GM18870 (cell line): ENCODE data around the gene CXCL17.

Experiments
- ATAC-seq: cut with Tn5 transposase; IDR thresholded peaks from one replicate; pipeline ENCODE4 v1.9.1; 2021; ENCODE audit warnings: moderate library complexity; ENCODE audit not compliant: unreplicated experiment

CXCL17 gene

DNA sequence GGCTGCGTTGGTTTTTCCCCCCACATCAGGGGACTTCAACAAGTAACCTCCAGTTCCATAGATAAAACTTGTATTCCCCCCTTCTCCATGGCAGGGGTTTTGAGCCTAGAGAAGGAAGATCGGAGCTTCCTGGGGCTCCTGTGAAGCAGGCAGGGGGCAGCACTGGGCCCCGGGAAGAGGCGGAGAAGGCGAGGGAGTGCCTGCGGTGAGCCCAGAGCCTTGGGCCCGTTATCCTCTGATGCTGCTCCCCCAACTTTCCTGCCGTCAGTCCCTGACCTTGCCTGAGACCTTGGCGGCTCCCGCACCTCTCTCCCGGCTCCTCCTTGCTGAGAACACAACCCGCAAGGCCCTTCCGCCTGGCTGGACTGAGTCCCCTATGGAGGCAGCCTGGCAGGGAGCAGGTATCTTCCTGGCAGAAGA, 18.0 kb downstream of the CXCL17 start:
- ATAC-seq, result no peak

GRCh38 chr19:42424345-42424707, 18.4 kb downstream of the CXCL17 start:
- no peak for ATAC-seq

DNA sequence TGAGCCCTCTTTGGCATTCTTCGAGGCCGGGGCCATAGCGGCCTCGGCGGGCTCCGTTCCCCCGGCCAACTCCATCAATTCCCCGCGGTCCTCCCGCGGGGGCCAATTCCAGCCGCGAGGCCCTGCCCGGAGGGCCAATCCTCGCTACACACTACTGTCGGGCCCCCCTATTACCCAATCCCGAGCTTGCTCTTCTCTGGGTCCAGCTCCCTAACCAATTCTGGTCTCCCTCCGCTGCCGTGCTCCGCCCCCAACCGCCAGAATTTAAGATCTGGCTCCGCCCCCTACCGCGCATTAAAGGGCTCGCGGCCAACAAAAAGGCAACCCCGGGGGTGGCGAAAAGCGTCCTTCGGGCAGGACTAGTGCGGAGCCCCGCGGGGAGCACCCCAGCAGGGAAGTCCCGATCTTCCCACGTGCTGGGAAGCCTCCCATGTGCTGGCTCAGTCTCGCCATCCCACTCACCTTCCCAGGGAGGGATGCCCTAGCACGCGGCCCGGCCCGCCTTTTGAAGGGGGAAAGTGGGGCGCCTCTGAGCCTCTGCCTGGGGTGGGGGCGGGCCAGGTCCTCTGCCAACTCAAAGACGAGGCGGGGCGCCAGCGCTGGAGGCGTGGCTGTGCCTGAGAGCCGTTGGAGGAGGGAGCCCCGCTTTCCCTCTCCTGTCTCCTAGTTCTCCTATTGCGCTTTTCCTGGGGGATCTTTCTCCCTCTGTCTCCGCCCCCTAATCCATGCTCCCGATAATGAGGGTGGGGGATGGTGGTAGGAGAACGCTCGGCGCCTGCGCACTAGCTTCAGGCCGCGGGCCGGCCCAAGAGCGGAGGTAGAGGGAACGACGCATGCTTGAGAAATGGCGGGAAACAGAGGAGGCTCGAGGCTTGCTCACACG, 19.0 kb downstream of the CXCL17 start:
- ATAC-seq, result peak; percentile 69

GRCh38 chr19:42422901-42423461, 19.8 kb downstream of the CXCL17 start:
- peak; percentile 34 for ATAC-seq

- no peak for ATAC-seq
Measured at GRCh38 chr19:42422092-42422900, 20.4 kb downstream of the CXCL17 start.

- no peak for ATAC-seq
Measured at GRCh38 chr19:42421591-42422031, 21.1 kb downstream of the CXCL17 start.

DNA sequence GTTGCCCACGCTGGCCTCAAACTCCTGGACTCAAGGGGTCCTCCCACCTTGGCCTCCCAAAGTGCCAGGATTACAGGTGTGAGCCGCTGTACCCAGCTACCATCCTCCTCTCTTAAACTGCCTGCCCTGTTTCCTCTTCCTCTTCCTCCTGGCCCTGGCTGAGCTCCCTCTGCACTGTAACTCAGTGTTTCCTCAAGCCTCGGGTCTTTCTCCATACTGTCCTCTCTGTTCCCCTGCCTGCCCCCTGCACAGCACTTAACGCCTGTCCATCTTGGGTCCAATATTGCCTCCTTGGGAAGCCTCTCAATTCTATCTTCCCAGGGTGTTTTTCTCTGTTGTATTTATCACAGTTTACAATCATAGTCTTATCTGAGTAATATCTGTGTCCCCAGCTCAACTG, 21.6 kb downstream of the CXCL17 start:
- no peak for ATAC-seq

DNA sequence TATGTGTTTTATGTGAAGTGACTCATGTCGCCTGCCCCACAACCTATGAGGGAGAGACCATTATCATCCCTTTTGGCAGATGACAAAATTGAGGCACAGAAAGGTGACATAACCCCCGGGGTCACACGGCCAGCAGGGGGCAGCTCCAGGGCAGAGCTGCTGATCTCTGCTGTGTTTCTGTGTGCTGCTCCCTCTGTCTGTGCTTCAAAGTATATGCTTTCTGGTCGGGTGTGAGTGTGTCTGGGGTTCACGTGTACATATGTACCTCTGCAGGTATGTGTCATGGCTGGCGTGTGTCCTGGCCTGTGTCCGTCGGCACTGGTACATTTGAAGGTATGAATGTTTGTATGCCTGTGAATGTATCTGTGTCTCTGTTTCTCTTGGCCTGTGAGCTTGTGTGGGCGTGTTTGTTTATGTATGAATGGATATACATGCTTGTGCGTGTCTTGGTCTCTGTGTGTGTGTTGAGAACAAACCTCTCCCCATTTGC, 22.6 kb downstream of the CXCL17 start:
- ATAC-seq, result no peak

- ATAC-seq, result no peak
Measured at GRCh38 chr19:42419309-42419708, 23.4 kb downstream of the CXCL17 start.

DNA sequence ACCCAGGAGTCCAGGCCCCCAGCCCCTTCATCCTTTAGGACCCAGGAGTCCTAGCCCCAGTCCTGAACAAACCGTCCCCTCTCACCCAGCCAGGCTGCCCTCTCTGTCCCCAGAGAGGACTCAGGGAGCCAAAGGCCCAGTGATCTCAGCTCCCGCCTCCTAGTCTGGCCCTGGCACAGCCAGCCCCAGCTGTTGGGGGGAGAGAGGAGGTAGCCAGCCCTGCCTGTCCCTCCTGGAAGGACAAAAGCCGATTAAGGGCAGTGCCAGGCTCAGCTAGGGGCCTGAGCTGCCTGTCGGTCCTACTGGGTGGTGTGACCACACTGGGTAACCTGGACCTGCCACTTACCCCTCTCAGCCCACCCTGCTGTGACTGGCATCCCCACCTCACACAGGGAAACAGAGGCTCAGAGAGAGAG, 30.1 kb downstream of the CXCL17 start:
- no peak for ATAC-seq

DNA sequence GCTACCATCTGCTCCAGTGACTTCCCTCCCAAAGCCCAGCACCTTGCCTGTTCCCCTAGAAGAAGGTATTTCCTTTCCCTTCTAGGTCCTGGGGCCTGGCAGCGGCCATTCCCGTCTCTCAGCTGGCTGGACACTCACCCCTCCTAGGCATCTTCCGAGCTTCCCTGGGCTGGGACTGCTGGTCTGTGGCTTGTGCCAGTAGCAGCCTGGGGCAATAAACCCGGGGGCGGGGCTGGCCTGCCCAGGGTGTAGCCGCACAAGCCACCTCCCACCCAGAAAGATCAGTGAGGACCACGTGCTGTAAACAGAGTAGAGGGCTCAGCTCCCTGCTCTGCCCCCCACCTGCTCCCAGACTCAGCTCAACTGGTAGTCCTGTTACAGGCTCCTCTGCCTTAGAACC, 30.5 kb downstream of the CXCL17 start:
- no peak for ATAC-seq

DNA sequence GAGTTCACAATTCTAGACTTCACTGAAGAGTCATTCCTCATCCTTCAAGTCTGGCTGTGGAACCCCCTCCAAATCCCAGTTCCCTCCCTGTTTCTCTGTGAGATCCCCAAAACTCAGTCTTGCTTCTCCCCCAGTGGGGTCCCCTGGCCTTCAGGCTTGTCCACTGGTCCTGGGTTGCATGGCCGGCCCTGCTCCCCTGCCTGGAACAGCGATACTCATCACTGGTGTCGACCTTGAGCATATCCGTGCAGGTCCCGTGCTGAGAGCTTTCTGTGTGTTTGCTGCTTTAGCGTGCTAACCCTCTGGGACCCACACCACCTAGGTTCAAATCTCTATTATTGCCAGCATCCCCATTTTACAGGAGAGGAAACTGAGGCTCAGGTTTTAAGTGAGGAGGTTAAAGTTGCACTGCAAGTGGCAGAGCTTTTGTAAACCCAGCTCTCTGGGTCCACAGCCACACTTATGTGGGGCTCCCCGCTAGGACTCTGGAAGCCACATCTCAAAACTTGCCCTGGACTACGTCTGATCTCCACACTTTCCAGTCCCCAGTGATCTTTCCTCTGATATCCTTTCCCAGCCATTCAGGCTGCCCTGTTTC, 31.1 kb downstream of the CXCL17 start:
- no peak for ATAC-seq

DNA sequence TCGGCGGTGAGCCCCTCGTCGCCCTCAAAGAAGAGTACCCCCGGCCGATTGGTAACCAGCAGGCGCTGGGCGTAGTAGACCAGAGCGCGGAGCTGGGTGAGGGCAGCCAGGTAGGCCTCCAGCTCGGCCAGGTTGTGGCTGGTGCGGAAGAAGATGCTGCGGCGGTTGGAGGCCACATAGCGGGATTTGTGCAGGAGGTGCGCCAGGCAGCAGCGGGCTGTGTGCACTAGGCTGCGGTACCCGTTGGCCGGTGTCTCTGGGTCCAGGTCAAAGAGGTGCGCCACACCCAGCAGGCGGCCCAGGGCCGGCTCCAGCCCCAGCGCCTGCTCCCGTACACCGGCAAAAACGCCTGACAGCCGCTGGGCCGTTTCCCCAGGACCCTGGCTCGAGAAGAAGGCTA, 32.4 kb downstream of the CXCL17 start:
- no peak for ATAC-seq

- ATAC-seq, result no peak
Measured at GRCh38 chr19:42409477-42409876, 33.3 kb downstream of the CXCL17 start.

DNA sequence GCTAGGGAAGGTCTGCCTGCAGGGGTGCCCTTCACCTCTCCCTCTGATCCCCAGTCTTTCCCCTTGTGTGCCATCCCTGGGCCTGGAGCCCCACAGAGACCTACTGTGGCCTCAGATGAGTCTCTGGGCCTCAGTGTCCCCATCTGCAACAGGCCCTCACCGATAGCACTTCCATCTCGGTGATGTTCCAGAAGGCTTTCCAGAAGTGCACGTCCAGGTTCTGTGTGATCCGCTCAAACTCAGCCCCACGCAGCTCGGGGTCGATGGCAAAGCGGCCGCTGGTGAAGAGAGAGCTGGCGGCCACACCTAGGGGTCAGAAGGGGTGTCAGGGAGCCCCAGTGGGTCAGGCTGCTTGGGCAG, 35.0 kb downstream of the CXCL17 start:
- no peak for ATAC-seq

- ATAC-seq, result no peak
Measured at GRCh38 chr19:42407085-42407815, 35.5 kb downstream of the CXCL17 start.

DNA sequence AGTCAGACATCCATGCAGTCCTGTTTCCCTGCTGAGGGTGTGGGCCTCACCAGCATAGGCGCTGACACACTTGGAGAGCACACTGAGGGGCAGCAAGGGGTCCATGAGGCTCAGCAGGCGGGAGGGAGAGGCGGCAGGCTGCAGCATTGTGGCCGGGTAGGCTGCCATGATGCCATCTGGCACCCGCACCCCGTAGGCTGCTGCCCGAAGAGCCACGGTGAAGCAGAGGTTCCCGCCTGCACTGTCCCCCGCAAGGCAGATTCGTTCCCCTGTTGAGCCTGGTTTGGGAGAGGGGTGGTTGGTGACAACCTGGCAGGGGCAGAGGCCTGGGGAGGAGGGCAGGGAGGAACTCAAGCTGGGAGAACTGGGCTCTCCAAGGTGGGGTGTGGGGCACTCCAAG, 36.6 kb downstream of the CXCL17 start:
- no peak for ATAC-seq

- no peak for ATAC-seq
Measured at GRCh38 chr19:42403586-42403985, 39.2 kb downstream of the CXCL17 start.

GRCh38 chr19:42402376-42403116, 40.2 kb downstream of the CXCL17 start:
- ATAC-seq, result no peak
